ENCODE measurements around the gene DSCAML1. TPM values are rescaled to one million over a fixed set of nuclear protein-coding genes. Genes with fewer than 3 reads are reported as not detected.

Gene DSCAML1
- total and polyA plus RNA-seq, 2 of the 8 experiments (the other 6 are each of a cell fraction or from before 2014, with no cell fraction given) = 0.19 to 0.24 TPM

- ChIA-PET CTCF (ENCODE audit: partially characterized antibody) (interaction anchor here (0.6 to 1.9 kb wide), 2 partner anchors 11 to 1532 kb away, joined by 3 to 8 read pairs; no protein-coding TSS in a partner anchor), POLR2A (ENCODE audit: partially characterized antibody) (interaction anchor here (0.6 kb wide), 1 partner anchor 28 kb away, joined by 5 read pairs; no protein-coding TSS in a partner anchor)
- no peak overlapping the region for H2BK20ac ChIP-seq (ENCODE audit: low read length)
- H3K18ac ChIP-seq (ENCODE audit: extremely low read depth, low read length) = no peak overlapping the region
- no peak overlapping the region for H4K5ac ChIP-seq (ENCODE audit: insufficient read length, low read depth, low read length)
- no peak overlapping the region for H3K56ac ChIP-seq (replicated peaks; ENCODE audit: insufficient read length, low read depth, low read length)
- no peaks in the 10 kb centered on the region for H3K4me1 ChIP-seq (replicated peaks in 1 of 4; ENCODE audit: control insufficient read depth in 3 of 4, insufficient read depth in 4 of 4, low read length in 3 of 4)
- H3K23me2 ChIP-seq (ENCODE audit: low read depth, low read length) = no peaks in the 10 kb centered on the region
- no peaks in the 10 kb centered on the region for H3K27me3 ChIP-seq (replicated peaks in 1 of 4; ENCODE audit: control insufficient read depth in 3 of 4, extremely low read depth in 1 of 4, insufficient read depth in 3 of 4, low read length in 3 of 4)
- no peaks in the 10 kb centered on the region for H3K9me3 ChIP-seq (ENCODE audit: insufficient read depth in 2 of 2, low read depth in 1 of 2, low read length in 1 of 2)
- H3K4me3 ChIP-seq (ENCODE audit: extremely low read depth in 1 of 4, insufficient read depth in 2 of 4, low read depth in 3 of 4, low read length in 4 of 4) = no peak overlapping the region
- no peak overlapping the region for H2BK120ac ChIP-seq (replicated peaks; ENCODE audit: low read depth, low read length)
- no peak overlapping the region for H4K91ac ChIP-seq (replicated peaks; ENCODE audit: insufficient read length, low read length)
- no peak overlapping the region for H2BK15ac ChIP-seq (ENCODE audit: low read length)
- no peak overlapping the region for H3K27ac ChIP-seq (ENCODE audit: low read depth, low read length)
- H3K14ac ChIP-seq (ENCODE audit: insufficient read length) = no peak overlapping the region
- H2BK12ac ChIP-seq (ENCODE audit: low read depth, low read length) = no peak overlapping the region
- peaks cover 0 to 31% (median 14%) of the 10 kb centered on the region in 4 experiments; a peak in 6 of 8 replicates for H3K36me3 ChIP-seq (ENCODE audit: control insufficient read depth in 2 of 4, insufficient read depth in 4 of 4, low read length in 3 of 4)
- FAIRE-seq = no peak
- DNase-seq (ENCODE audit: low read depth in 1 of 2, low spot score in 2 of 2) = no peak
- H2BK5ac ChIP-seq (ENCODE audit: low read depth, low read length) = no peak overlapping the region
- no peaks in the 10 kb centered on the region for H3K79me2 ChIP-seq (ENCODE audit: control insufficient read depth in 1 of 2, insufficient read depth in 2 of 2, low read length in 2 of 2)
- no peaks in the 10 kb centered on the region; the same call in 1 of the 2 replicates for H3K79me1 ChIP-seq (ENCODE audit: low read depth, low read length)
- no peak overlapping the region for H3K4me2 ChIP-seq (ENCODE audit: insufficient read depth in 1 of 2, low read depth in 2 of 2, low read length in 2 of 2)
- H3K23ac ChIP-seq (ENCODE audit: insufficient read length) = no peak overlapping the region
- H2AK5ac ChIP-seq (ENCODE audit: low read depth, low read length) = no peak overlapping the region
- H4K8ac ChIP-seq (ENCODE audit: extremely low read depth, insufficient read depth, low read length) = no peak overlapping the region; the same call in 1 of the 2 replicates
- H2AFZ ChIP-seq (ENCODE audit: low read length) = no peak overlapping the region
- H4K20me1 ChIP-seq (replicated peaks in 1 of 2; ENCODE audit: control insufficient read depth in 1 of 2, insufficient read depth in 2 of 2, low read length in 2 of 2) = peaks cover 6 to 8% of the 10 kb centered on the region in 2 experiments
- no peak overlapping the region for H3K9ac ChIP-seq (replicated peaks in 1 of 4; ENCODE audit: extremely low read depth in 1 of 4, low read depth in 3 of 4, low read length in 3 of 4)
- H3K4ac ChIP-seq (replicated peaks; ENCODE audit: insufficient read length, low read depth, low read length) = no peak overlapping the region
- WGBS, 2 experiments (ENCODE audit: extremely low coverage in 1 of 2, insufficient coverage in 1 of 2, insufficient read length in 1 of 2, insufficient replicate concordance in 2 of 2, low coverage in 1 of 2, low lambda C conversion rate in 2 of 2, missing lambda C conversion rate in 1 of 2) = 95% methylated on average over 8 of the region's 8 CpGs; no CpG with 5 or more reads in 1 of the 2 experiments
- no peak for TF ChIP-seq SAP30 (IDR thresholded peaks at IDR 0.05; ENCODE audit: insufficient read depth, insufficient replicate concordance, low read length)
- TF ChIP-seq TAF1 (IDR thresholded peaks at IDR 0.05; ENCODE audit: low read depth, low read length) = no peak
- TF ChIP-seq KDM1A (IDR thresholded peaks at IDR 0.05; ENCODE audit: borderline replicate concordance, low read length) = no peak
- TF ChIP-seq SUZ12 (IDR thresholded peaks at IDR 0.05; ENCODE audit: low read length) = no peak
- no peak for TF ChIP-seq POU5F1 (IDR thresholded peaks at IDR 0.05; ENCODE audit: low read depth, low read length)
- no peak for TF ChIP-seq GABPA (IDR thresholded peaks at IDR 0.05; ENCODE audit: borderline replicate concordance, insufficient read depth, low read length)
- TF ChIP-seq ATF3 (IDR thresholded peaks at IDR 0.05; ENCODE audit: insufficient read depth, low read depth, low read length) = no peak
- TF ChIP-seq HDAC2 (IDR thresholded peaks at IDR 0.05; ENCODE audit: borderline replicate concordance in 1 of 2, low read depth in 2 of 2, low read length in 2 of 2) = no peak
- no peak for TF ChIP-seq CHD2 (IDR thresholded peaks at IDR 0.05; ENCODE audit: low read length)
- no peak for TF ChIP-seq SIRT6 (IDR thresholded peaks at IDR 0.05; ENCODE audit: low read length)
- no peak for TF ChIP-seq RXRA (IDR thresholded peaks at IDR 0.05; ENCODE audit: insufficient read depth, low read depth, low read length)
- no peak for TF ChIP-seq USF2 (IDR thresholded peaks at IDR 0.05; ENCODE audit: low read length)
Observed at GRCh38 chr11:117390743-117391142, 406.3 kb downstream of the DSCAML1 start.

Data from H1 (cell line).